GM20000 (cell line): Measurements from ENCODE around the gene SLC18B1.

Experiments
- DNase-seq: peaks from one replicate; pipeline ENCODE4 v3.0.0; 2012; ENCODE audit warnings: low spot score
- CTCF ChIP-seq: IDR thresholded peaks from 2 replicates; pipeline ENCODE4 v1.5.1; 2012; ENCODE audit warnings: mild to moderate bottlenecking, control low read depth; ENCODE audit errors: extremely low read depth, missing control alignments

The SLC18B1 gene

GRCh38 chr6:132797951-132798868 lies at the start of gene SLC18B1:
SLC18B1 (minus strand) TSS chr6:132798637; CDS start chr6:132798456, 181 bp downstream.
- peak; percentile 33 for DNase-seq
- no peak for TF ChIP-seq CTCF

DNA sequence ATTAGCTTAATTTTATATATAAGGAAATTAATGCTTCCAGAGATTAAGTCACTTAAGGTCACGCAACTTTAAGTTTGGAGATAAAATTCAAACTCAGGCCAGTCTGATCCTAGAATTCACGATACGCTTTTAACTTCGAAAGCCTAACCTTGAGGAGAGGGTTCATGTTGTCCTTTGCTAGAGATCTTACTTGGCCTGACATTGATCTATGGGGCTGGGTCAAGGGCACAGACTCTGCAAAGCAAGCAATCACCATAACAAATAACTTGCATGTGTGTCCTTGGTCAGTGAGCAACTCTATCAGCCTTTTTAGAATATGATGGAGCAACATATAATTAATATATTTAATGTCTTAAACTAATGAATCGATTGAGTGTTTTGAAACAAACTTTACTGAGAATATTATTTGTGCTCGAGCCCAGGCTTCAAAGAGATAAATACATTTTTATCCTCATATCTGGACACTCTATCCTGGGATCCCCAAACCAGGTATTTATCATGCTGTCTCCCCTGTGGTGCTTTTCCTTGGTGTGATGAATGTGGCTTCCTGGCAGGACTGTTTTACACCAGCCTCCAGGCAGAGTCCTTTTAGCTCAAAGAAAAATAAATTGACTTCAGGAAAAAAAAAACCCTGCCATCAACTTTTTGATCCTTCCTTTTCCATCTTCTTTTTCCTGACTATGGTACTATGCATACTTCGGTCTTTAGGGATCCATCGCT lies 45.0 kb upstream of the SLC18B1 start:
- no peak for DNase-seq

GRCh38 chr6:132841966-132842365 lies 43.5 kb upstream of the SLC18B1 start:
- no peak for DNase-seq
- no peak for TF ChIP-seq CTCF

More for the DNA sequence above, 45.0 kb upstream of the SLC18B1 start:
- no peak for TF ChIP-seq CTCF

- no peak for DNase-seq
- no peak for TF ChIP-seq CTCF
Observed at GRCh38 chr6:132832891-132833290, 34.5 kb upstream of the SLC18B1 start.

DNA sequence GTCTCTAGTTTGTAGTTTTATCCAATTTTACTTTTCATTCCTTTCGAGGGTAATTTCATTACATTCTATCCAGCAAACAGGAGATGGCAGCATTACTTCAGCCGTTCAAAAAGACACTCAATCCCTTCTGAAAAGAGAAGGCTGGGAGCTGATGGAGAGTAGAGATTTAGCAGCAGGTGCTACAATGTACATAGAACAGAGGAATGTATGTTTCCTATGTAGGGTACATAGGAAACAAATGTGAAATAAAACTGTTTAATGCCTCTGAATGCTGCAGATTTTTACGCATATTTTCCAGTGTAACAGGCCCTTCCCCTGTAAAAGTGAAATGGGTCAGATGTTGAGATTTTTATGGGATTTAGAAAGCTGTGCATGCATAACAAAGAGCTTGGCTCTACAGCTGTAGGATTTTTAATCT lies 31.9 kb upstream of the SLC18B1 start:
- DNase-seq: no peak
- peak; percentile 11 for TF ChIP-seq CTCF

- DNase-seq: no peak
Observed at GRCh38 chr6:132820629-132821381, 22.4 kb upstream of the SLC18B1 start.

More at GRCh38 chr6:132820629-132821381, 22.4 kb upstream of the SLC18B1 start:
- no peak for TF ChIP-seq CTCF
